GM12875 (cell line): Measurements from ENCODE around the gene SH2D1A.
"Not testable (repeated sequence)": the region's sequence is repeated elsewhere in the genome, so short reads cannot be mapped to it uniquely, and the experiment has no call there.

ENCODE experiments used
- H3K4me3 ChIP-seq: one replicate; pipeline ENCODE4 v1.5.1; 2011; ENCODE audit warnings: low read depth, low read length, control low read depth
- TF ChIP-seq, protein P1 (sequence below): IDR thresholded peaks from 2 replicates; pipeline ENCODE4 v1.5.1; 2011; ENCODE audit warnings: low read depth, mild to moderate bottlenecking, control low read depth, inconsistent platforms, low read length, moderate library complexity, borderline replicate concordance; ENCODE audit not compliant: insufficient read depth

SH2D1A gene

DNA sequence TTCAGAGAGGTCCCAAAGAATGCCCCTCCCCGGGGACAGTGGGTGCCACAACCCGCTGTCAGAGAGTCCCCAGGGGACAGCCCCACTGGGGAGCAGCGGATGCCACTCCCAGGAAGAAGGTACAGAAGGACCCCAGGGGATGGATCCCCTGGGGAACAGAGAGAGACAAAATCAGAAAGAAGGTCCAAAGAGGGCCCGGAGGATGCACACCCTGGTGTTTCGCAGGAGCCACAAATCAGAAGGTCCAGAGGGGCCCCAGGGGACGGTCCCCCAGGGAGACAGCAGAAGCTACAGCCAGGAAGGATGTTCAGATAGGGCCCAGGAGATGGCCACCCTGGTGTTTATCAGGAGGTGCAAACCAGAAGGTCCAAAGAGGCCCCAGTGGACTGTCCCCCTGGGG is 12.5 kb upstream of the SH2D1A start:
- TF ChIP-seq, protein P1, sequence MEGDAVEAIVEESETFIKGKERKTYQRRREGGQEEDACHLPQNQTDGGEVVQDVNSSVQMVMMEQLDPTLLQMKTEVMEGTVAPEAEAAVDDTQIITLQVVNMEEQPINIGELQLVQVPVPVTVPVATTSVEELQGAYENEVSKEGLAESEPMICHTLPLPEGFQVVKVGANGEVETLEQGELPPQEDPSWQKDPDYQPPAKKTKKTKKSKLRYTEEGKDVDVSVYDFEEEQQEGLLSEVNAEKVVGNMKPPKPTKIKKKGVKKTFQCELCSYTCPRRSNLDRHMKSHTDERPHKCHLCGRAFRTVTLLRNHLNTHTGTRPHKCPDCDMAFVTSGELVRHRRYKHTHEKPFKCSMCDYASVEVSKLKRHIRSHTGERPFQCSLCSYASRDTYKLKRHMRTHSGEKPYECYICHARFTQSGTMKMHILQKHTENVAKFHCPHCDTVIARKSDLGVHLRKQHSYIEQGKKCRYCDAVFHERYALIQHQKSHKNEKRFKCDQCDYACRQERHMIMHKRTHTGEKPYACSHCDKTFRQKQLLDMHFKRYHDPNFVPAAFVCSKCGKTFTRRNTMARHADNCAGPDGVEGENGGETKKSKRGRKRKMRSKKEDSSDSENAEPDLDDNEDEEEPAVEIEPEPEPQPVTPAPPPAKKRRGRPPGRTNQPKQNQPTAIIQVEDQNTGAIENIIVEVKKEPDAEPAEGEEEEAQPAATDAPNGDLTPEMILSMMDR, result no peak
- no peak overlapping the region for H3K4me3 ChIP-seq

DNA sequence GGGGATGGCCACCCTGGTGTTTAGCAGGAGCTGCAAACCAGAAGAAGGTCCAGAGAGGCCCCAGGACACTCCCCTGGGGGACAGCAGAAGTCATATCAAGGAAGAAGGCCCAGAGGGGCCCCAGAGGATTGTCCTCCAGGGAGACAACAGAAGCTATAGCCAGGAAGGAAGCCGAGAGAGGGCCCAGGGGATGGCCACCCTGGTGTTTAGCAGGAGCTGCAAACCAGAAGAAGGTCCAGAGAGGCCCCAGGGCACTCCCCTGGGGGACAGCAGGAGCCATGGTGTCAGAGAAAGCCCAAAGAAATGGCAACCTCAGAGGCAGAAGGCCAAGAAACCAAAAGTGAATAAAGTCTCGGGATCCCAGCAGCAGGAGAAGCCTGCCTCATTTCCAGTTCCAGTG is 11.8 kb upstream of the SH2D1A start:
- H3K4me3 ChIP-seq, result not testable (repeated sequence)

DNA sequence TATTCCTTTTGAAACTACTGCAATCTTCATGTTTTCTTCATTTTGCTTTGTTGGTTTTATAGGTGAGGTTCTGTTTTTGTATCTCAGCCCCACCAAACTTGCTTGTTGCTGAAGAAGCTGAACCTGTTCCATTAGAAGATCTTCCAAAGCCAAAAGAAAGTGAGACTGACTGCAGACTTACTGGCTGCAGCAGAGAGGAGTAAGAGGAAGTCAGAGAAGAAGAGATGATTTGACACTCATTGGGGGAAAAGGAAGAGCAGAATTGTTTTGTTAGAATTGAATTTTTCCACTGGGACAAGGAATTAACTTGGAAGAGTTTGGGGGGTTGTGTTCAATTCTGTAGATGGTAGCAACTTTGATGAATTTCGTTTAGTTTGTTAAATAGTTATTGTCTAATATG is 10.8 kb upstream of the SH2D1A start:
- TF ChIP-seq, protein P1, result no peak
- no peak overlapping the region for H3K4me3 ChIP-seq

DNA sequence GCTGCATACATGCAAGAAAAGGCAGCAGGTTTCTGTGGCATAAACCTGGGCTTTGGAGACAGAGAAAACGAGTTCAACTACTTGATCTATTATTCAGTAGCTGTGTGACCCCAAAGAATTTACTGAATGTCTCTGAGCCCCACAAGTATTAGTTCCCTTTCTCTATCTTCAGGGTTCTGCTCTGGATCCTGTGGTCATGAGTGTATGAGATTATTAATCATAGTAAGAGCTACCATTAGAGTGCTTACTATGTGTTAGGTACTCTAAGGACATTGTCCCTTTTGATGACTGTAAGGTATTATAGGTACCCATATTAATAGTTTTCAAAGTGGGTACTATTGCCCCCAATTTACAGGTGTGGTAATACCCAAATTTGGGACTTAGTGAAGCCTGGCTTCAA is 8.4 kb upstream of the SH2D1A start:
- H3K4me3 ChIP-seq, result no peak overlapping the region

DNA sequence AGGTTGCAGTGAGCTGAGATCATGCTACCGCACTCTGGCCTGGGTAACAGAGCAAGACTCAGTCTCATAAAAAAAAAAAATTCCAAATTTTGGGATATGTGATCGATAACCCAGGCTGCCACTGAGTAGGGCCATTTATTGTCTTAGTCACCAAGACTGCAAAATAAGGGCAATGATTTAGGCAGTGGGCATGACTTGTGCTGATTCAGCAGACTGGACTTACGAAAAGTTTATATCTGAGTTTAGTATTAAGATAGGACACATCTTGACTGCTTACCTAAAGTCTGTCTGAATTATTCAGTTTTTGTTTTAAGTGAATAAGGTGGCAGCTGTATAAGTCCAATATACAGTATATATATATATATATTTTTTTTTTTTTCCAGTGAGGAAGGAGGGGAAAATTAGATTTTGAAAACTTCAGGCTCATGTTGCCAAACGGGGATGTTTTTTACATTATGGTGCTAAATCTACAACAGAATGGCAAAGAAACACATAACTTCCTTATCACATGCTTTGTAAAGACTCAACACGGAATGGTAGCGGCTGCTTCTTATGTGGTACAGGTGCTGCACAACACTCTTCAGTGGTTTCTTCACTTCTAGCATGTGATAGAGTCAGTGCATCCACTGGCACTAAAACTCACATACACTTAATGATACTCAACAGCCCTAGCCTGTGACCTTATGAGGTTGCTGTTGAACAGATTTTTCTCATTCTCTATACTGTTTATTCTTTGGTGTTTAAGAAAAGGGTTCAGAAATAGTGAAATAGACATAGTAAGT is 7.4 kb upstream of the SH2D1A start:
- TF ChIP-seq, protein P1, result no peak
- no peak overlapping the region for H3K4me3 ChIP-seq

More for the DNA sequence above, 8.4 kb upstream of the SH2D1A start:
- TF ChIP-seq, protein P1, result no peak

DNA sequence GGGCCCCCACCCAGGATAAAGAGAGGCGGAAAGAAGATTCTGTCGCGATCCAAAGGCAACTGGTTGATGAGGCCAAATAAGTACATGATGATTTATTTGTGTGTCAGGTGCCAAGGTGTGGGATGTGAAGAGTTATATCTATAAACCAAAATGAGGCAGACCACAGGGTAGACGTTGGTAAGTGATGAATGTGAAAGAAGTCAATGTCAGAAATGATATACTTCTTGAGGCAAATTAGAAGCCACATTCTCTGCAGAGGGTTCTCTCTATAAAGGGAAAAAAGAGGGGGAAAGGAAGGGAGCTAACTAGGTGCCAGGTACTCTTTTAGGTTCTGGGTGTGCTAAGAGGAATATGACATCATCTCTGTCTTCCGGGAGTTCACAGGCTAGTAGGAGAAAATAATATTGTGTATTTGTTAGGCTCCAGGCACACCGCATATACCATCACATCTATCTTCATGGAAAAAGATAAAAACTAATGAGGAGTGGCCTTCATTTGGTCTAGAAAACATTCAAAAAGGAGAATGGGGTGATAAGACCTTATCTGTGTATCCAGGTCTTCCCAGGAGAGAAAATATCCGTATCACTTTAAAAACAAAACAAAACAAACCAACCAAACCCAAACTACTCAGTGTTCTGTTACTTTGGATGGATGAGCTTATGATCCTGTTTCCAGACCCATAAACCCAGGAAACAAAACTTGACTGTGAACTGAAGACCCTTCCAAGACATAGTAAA is 4.8 kb upstream of the SH2D1A start:
- H3K4me3 ChIP-seq, result no peak overlapping the region
- TF ChIP-seq, protein P1, result no peak

DNA sequence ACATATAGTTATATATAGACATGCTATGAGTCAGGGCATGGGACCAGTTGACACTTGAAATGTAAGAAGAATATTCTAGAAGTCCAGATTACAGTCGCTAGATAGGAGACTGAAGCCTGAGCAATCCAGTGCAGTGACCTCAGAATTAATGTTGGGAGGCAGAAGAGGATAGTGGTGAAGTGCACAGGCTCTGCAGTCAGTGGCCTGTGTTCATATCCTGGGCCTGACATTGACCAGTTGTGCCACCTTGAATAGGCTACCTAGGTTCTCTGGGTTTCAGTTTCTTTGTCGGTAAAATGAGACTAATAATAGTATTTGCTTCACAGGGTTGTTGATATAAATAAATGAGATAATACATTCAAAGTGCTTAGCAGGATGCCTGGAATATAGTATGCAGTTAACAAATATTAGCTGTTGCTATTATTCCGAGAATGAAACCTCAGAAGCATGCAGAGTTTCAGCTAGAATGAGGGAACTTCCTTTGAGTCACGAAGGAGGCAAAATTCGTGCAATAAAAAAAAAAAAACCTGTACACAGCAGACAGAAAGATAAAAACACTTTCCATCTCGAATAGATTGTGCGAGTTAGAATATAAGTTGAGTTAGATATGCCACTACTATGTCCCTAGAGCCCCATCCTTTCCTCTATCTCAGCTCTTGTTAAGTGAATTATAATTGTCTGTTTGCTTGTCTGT is 4.0 kb upstream of the SH2D1A start:
- TF ChIP-seq, protein P1, result no peak
- no peak overlapping the region for H3K4me3 ChIP-seq
